Measurements from ENCODE around the gene MYO9B.

Gene MYO9B

DNA sequence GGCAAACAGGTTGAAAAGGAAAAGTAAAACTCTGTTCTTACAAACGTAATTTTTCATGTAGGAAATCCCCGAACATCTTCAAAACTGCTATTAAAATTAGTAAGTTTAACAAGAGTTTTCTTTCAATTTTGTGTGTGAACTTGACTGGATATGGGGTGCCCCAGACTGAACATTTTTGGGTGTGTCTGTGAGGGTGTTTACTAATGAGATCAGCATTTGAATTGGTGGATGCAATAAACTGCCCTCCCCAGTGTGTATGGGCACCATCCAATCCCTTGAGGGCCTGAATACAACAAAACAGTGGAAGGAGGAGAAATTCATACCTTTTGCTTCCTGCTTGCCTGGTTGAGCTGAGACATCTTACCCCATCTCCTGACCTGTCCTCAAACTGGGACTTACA is 12.1 kb upstream of the MYO9B start:
- Histone ChIP-seq H3K9ac (ENCODE audit: low read depth, low read length) (no peak overlapping the region), H3K9me3 (ENCODE audit: control insufficient read depth, insufficient read depth, low read length) (no peaks in the 10 kb centered on the region), H3K4me1 (ENCODE audit: control insufficient read depth, insufficient read depth, low read length) (no peaks in the 10 kb centered on the region), H3K36me3 (ENCODE audit: control insufficient read depth, insufficient read depth, low read length) (peaks cover 8% of the 10 kb centered on the region), H3K27me3 (ENCODE audit: control insufficient read depth, insufficient read depth, low read length) (no peaks in the 10 kb centered on the region), H3K4me3 (ENCODE audit: low read depth, low read length) (no peak overlapping the region)

DNA sequence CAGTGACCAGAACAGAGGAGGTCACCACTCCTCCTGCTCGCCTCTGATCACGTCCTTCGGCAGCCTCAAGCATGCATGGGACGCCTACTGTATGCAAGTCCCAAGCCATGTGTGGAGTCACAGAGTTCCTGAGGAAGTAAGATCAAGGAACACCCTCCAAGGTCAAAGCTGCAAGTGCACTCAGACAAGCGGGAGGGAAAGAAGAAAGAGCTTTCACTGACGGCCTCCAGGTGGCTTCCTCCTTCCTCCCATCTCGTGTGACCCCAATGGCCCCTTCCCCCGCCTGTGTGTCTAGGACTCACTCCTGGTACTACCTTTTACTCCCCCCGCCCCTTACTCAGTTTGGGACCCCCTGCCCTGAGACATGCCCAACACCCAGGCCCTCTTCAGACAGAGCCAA is 6.4 kb upstream of the MYO9B start:
- no peak overlapping the region for H3K4me3 ChIP-seq (ENCODE audit: low read depth, low read length)
- H3K27me3 ChIP-seq (ENCODE audit: control insufficient read depth, insufficient read depth, low read length) = no peaks in the 10 kb centered on the region
- H3K9me3 ChIP-seq (ENCODE audit: control insufficient read depth, insufficient read depth, low read length) = no peaks in the 10 kb centered on the region
- H3K4me1 ChIP-seq (ENCODE audit: control insufficient read depth, insufficient read depth, low read length) = peaks cover 5% of the 10 kb centered on the region
- no peak overlapping the region for H3K9ac ChIP-seq (ENCODE audit: low read depth, low read length)
- peaks cover 20% of the 10 kb centered on the region for H3K36me3 ChIP-seq (ENCODE audit: control insufficient read depth, insufficient read depth, low read length)

DNA sequence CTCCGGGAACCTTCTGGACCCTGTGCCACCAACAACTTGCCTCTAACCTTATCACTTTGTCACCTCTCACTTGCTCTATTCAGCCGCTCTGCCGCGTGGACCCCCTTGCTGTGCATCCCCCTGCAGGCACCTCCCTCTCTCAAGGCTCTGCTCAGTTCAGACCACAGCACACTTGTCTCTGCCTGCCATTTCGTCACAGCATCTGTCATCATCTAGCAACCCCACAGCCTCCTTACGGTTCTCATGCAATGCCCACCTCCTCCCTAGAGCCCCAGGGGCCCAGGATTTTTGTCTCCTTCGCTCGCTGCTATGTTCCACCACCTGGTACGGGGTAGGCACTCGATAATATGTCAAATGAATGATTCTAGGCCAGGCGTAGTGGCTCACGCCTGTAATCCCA is 5.2 kb upstream of the MYO9B start:
- Histone ChIP-seq H3K9ac (ENCODE audit: low read depth, low read length) (no peak overlapping the region), H3K4me1 (ENCODE audit: control insufficient read depth, insufficient read depth, low read length) (peaks cover 5% of the 10 kb centered on the region), H3K9me3 (ENCODE audit: control insufficient read depth, insufficient read depth, low read length) (no peaks in the 10 kb centered on the region), H3K4me3 (ENCODE audit: low read depth, low read length) (no peak overlapping the region), H3K27me3 (ENCODE audit: control insufficient read depth, insufficient read depth, low read length) (no peaks in the 10 kb centered on the region), H3K36me3 (ENCODE audit: control insufficient read depth, insufficient read depth, low read length) (peaks cover 20% of the 10 kb centered on the region)

DNA sequence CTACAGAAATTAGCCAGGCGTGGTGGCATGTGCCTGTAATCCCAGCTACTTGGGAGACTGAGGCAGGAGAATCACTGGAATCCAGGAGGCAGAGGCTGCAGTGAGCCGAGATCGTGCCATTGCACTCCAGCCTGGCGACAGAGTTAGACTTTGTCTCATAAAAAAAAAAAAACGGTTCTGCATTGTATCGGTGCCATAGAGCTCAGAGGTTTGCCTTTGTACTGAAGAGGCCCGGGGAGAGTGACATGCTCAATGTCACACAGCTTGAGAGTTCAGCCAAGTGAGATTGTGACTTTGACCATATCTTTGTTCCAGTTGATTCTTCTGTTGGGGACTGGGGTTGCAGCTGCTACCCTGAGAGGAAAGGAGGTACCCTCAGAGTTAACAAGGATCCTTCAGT is 4.7 kb upstream of the MYO9B start:
- H3K4me1 ChIP-seq (ENCODE audit: control insufficient read depth, insufficient read depth, low read length) = peaks cover 5% of the 10 kb centered on the region
- peaks cover 17% of the 10 kb centered on the region for H3K36me3 ChIP-seq (ENCODE audit: control insufficient read depth, insufficient read depth, low read length)
- H3K9ac ChIP-seq (ENCODE audit: low read depth, low read length) = no peak overlapping the region

DNA sequence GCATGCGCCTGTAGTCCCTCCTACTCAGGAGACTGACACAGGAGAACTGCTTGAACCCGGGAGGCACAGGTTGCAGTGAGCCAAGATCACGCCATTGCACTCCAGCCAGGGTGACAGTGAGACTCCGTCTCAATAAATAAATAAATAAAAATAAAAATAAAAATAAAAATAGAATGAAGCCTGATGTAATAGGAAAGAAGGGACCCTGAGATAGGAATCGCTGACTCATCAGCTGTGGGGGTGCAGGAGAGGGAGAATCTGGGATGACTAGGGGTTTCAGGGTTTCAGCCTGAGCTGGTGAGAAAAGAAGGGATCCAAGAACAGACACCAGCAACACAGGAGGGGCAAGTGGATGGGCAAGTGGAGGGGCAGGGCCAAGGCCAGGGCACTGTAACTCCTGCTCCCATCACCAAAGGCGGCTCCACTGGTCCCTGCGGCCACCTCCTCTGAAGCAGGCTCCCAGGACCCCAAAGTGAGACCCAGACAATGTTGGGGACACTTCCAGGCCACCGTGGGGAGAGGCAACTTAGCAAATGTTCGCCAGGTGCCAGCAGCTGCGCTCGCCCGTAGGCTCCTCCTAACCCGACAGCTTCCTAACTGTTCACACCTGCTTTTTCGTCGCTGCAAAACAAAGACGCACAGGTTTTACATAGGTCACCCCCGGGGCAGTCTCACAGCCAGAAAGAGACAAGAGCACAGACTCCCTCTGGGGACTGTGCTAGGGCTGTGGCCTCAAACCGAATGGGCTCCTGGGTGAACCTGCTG is 1.5 kb upstream of the MYO9B start:
- H3K9ac ChIP-seq (ENCODE audit: low read depth, low read length) = no peak overlapping the region

More for the DNA sequence above, 4.7 kb upstream of the MYO9B start:
- H3K9me3 ChIP-seq (ENCODE audit: control insufficient read depth, insufficient read depth, low read length) = no peaks in the 10 kb centered on the region
- H3K27me3 ChIP-seq (ENCODE audit: control insufficient read depth, insufficient read depth, low read length) = no peaks in the 10 kb centered on the region
- no peak overlapping the region for H3K4me3 ChIP-seq (ENCODE audit: low read depth, low read length)

DNA sequence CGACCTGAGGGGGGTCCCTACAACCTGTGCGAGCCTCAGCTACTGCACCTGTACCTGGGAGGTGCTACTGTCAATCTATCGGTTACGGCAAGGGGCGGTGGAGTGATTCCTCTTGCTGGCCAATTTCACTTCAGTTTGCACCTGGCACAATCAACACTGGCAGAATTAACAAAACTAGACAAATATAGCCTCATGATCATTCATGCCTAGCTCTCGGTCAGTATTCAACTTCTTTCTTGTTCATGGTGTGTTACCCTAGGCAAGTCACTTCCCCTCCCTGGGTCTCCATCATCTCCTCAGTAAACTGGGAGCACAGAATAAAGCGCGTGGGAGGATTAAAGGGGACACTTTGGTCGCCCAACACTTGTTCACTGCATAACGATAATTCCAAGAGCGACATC is 943 bp upstream of the MYO9B start:
- H3K4me1 ChIP-seq (ENCODE audit: control insufficient read depth, insufficient read depth, low read length) = peaks cover 14% of the 10 kb centered on the region
- H3K9me3 ChIP-seq (ENCODE audit: control insufficient read depth, insufficient read depth, low read length) = no peaks in the 10 kb centered on the region
- peaks cover 17% of the 10 kb centered on the region for H3K36me3 ChIP-seq (ENCODE audit: control insufficient read depth, insufficient read depth, low read length)

More for the DNA sequence above, 1.5 kb upstream of the MYO9B start:
- H3K4me1 ChIP-seq (ENCODE audit: control insufficient read depth, insufficient read depth, low read length) = peaks cover 12% of the 10 kb centered on the region
- H3K36me3 ChIP-seq (ENCODE audit: control insufficient read depth, insufficient read depth, low read length) = peaks cover 17% of the 10 kb centered on the region
- H3K9me3 ChIP-seq (ENCODE audit: control insufficient read depth, insufficient read depth, low read length) = no peaks in the 10 kb centered on the region
- H3K4me3 ChIP-seq (ENCODE audit: low read depth, low read length) = peak overlapping the region; percentile 82
- no peaks in the 10 kb centered on the region for H3K27me3 ChIP-seq (ENCODE audit: control insufficient read depth, insufficient read depth, low read length)

DNA sequence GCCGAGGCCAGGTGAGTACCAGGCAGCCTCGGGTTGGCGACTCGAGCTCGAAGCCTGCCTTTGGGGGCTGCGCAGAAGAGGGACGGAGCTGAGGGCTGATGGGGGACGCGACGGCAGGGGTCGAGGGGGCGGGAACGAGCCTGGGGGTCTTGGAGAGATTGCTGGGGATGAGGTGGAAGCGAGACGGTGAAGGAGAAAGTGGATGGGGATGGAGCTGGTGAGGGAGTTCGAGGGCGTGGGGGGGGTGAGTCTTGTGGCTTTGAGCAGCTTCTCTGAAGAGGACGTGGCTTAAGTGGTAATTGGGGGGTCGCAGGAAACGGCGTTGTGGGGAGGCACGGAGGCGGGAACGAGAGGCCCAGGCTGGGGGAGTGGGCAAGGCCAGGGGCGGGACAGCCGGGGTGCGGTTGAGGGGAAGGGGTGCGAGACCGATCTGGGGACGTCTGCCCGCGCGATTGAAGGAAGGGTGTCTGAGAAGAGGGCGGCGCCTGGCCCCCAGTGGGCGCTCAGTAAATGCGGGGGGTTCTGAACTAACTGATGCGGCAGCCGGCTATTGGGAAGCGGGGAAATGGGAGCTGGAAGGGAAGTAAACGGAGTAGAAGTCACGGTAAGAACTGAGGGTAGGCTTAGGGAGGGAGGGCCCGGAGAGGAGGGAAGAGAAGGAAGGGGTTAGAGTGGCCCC is 426 bp downstream of the MYO9B start:
- peaks cover 14% of the 10 kb centered on the region for H3K36me3 ChIP-seq (ENCODE audit: control insufficient read depth, insufficient read depth, low read length)
- peak overlapping the region; percentile 76 for H3K9ac ChIP-seq (ENCODE audit: low read depth, low read length)
- peaks cover 12% of the 10 kb centered on the region for H3K4me1 ChIP-seq (ENCODE audit: control insufficient read depth, insufficient read depth, low read length)
- no peaks in the 10 kb centered on the region for H3K27me3 ChIP-seq (ENCODE audit: control insufficient read depth, insufficient read depth, low read length)
- no peaks in the 10 kb centered on the region for H3K9me3 ChIP-seq (ENCODE audit: control insufficient read depth, insufficient read depth, low read length)
- H3K4me3 ChIP-seq (ENCODE audit: low read depth, low read length) = peak overlapping the region; percentile 89

More for the DNA sequence above, 943 bp upstream of the MYO9B start:
- Histone ChIP-seq H3K4me3 (ENCODE audit: low read depth, low read length) (peak overlapping the region; percentile 82), H3K9ac (ENCODE audit: low read depth, low read length) (peak overlapping the region; percentile 85), H3K27me3 (ENCODE audit: control insufficient read depth, insufficient read depth, low read length) (no peaks in the 10 kb centered on the region)

DNA sequence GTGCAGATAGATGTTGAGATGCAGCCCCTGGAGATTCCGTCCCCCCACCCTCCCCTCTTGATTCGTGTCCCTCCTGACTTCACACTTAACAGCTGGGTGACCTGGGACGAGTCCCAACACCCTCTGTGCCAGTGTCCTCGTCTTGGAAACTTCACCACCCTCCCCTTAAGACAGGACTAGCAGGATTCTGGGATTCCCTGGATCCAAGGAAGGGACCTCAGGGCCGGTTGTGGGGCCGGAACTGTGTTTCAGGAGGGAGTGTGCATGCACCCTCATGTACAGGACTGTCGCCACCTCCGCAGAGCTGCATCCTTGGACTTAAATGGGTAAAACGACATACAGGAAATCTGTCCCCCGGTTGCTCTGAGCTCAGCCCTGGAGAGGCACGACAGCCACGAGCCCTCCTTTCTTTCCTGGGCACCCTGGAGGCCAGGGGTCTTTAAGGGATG is 990 bp downstream of the MYO9B start:
- Histone ChIP-seq H3K36me3 (ENCODE audit: control insufficient read depth, insufficient read depth, low read length) (peaks cover 9% of the 10 kb centered on the region), H3K9ac (ENCODE audit: low read depth, low read length) (peak overlapping the region; percentile 76), H3K27me3 (ENCODE audit: control insufficient read depth, insufficient read depth, low read length) (no peaks in the 10 kb centered on the region), H3K4me3 (ENCODE audit: low read depth, low read length) (peak overlapping the region; percentile 89), H3K4me1 (ENCODE audit: control insufficient read depth, insufficient read depth, low read length) (peaks cover 12% of the 10 kb centered on the region), H3K9me3 (ENCODE audit: control insufficient read depth, insufficient read depth, low read length) (no peaks in the 10 kb centered on the region)

DNA sequence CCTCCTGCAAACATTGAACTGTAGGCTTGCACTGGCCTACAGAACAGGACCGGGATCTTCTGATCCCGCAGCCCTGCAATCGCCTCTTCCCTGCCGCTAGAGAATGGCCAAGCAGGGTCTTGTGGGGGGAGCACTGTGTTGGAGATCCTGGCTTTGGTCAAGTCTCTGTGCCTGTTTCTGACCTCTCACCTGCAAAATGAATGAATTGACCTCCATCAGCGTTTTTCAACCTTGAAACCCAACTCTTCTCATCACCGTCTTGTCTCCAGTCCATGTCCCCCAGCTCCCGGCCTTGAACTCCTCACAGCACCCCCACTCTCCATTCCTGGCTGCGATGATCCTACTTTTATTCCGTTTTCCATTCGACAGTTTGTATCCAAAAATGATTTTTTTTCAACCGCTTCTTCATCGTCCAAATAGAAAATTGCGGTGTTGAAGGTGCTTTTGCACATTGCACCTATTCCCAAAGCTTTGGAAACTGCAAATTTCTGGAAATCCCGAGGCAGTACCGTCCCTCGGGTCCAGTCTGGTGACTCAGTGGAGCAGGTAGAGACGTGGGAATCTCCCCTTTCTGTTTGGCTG is 2.0 kb downstream of the MYO9B start:
- peaks cover 12% of the 10 kb centered on the region for H3K4me1 ChIP-seq (ENCODE audit: control insufficient read depth, insufficient read depth, low read length)
- no peaks in the 10 kb centered on the region for H3K9me3 ChIP-seq (ENCODE audit: control insufficient read depth, insufficient read depth, low read length)
- no peak overlapping the region for H3K9ac ChIP-seq (ENCODE audit: low read depth, low read length)
- peaks cover under 1% of the 10 kb centered on the region for H3K36me3 ChIP-seq (ENCODE audit: control insufficient read depth, insufficient read depth, low read length)
- H3K27me3 ChIP-seq (ENCODE audit: control insufficient read depth, insufficient read depth, low read length) = no peaks in the 10 kb centered on the region
- no peak overlapping the region for H3K4me3 ChIP-seq (ENCODE audit: low read depth, low read length)

DNA sequence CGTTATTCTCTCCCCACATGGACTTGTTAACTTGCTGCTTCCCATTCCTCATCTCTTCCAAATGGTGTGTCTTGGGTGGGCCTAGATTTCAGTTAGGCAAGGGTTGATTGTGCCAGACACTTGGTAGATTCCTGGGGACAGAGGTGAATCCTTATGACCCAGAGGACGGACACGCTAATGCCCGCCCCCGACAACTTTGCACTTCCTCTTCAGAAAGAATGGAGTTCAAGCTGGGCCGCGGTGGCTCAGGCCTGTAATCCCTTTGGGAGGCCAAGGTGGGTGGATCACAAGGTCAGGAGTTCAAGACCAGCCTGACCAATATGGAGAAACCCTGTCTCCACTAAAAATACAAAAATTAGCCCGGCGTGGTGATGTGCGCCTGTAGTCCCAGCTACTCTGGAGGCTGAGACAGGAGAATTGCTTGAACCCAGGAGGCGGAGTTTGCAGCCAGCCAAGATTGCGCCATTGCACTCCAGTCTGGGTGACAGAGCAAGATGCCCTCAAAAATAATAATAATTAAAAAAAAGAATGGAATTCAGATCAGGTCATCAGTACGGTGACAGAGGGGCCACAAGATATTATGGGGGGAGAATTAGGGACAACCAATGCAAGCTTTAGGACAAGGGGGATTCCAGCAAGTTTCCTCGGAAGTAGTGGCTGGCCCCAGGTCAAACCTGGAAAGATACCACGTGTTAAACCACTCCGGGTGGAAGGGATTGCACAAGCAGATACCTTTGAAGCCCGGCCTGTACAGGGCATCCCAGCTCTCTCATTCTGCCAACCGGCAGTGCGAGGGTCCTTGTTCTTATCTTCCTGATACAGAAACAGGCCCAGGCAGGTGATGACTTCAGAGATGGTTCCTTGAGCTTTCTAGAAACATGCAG is 2.7 kb downstream of the MYO9B start:
- Histone ChIP-seq H3K4me3 (ENCODE audit: low read depth, low read length) (no peak overlapping the region), H3K9ac (ENCODE audit: low read depth, low read length) (no peak overlapping the region), H3K9me3 (ENCODE audit: control insufficient read depth, insufficient read depth, low read length) (no peaks in the 10 kb centered on the region), H3K4me1 (ENCODE audit: control insufficient read depth, insufficient read depth, low read length) (peaks cover 12% of the 10 kb centered on the region), H3K36me3 (ENCODE audit: control insufficient read depth, insufficient read depth, low read length) (no peaks in the 10 kb centered on the region), H3K27me3 (ENCODE audit: control insufficient read depth, insufficient read depth, low read length) (no peaks in the 10 kb centered on the region)
